Endothelial cell of umbilical vein (primary cell): ENCODE data around the gene COA7. TPM values are rescaled to one million over a fixed set of nuclear protein-coding genes. Genes with fewer than 3 reads are reported as not detected.

Experiments
- BruUV-seq: library from RNA; stranded (reverse); fragments of 400-500 nt; replicated peaks from 2 replicates; lab custom pipeline; 2021; lab: Mats Ljungman, UMichigan
- CTCF ChIA-PET: fragments of 300-600, 350-600 bp; sonication (Branson Sonifier 250); formaldehyde crosslinking; loops from one replicate; lab custom pipeline; 2021; ENCODE audit warnings: antibody characterized with exemption, inconsistent platforms; lab: Charles Lee
- POLR2A ChIA-PET: fragments of 300-600, 350-600 bp; sonication (Branson Sonifier 250); formaldehyde crosslinking; loops from one replicate; lab custom pipeline; 2021; ENCODE audit warnings: antibody characterized with exemption, inconsistent platforms; lab: Charles Lee
- DNase-seq: peaks from one replicate; pipeline ENCODE4 v3.0.0-alpha.2; 2011; ENCODE audit warnings: low read depth, low spot score
- FAIRE-seq: peaks from 2 replicates; lab custom pipeline; 2011; peaks lifted over from hg19 to GRCh38; lab: Jason Lieb, UNC
- H2AFZ ChIP-seq: 2 replicates; pipeline ENCODE4 v1.6.0; 2012; ENCODE audit warnings: low read depth, low read length, control low read depth, inconsistent platforms
- H3K27ac ChIP-seq: 2 replicates; pipeline ENCODE4 v1.5.1; 2011; ENCODE audit warnings: low read depth, mild to moderate bottlenecking, control low read depth, low read length, moderate library complexity; ENCODE audit not compliant: insufficient read depth
- H3K27me3 ChIP-seq, 2 experiments: 2 replicates each; pipeline versions ENCODE4 v1.6.0 to v1.6.1; 2011; ENCODE audit warnings: low read length in 2 of 2, mixed read lengths in 1 of 2; ENCODE audit not compliant: control insufficient read depth in 2 of 2, insufficient read depth in 2 of 2
- H3K36me3 ChIP-seq, 2 experiments: 2 replicates in 1 of 2; 3 replicates in 1 of 2; pipeline ENCODE4 v1.5.1; 2011; ENCODE audit warnings: low read length in 2 of 2, mild to moderate bottlenecking in 1 of 2, moderate library complexity in 1 of 2; ENCODE audit not compliant: control insufficient read depth in 2 of 2, insufficient read depth in 2 of 2; ENCODE audit errors: extremely low read depth in 1 of 2
- H3K4me1 ChIP-seq: 3 replicates; pipeline ENCODE4 v1.5.1; 2011; ENCODE audit warnings: mild to moderate bottlenecking, low read length; ENCODE audit not compliant: control insufficient read depth, insufficient read depth; ENCODE audit errors: extremely low read depth
- H3K4me2 ChIP-seq: 2 replicates; pipeline ENCODE4 v1.6.1; 2011; ENCODE audit warnings: low read length, control low read depth, mixed read lengths; ENCODE audit not compliant: insufficient read depth
- H3K4me3 ChIP-seq, 3 experiments: fragments of 200-600 bp in 1 of 3; sonication (generic), shearing (Covaris generic) in 1 of 3; replicated peaks in 1 of 3; 2 replicates each; pipeline ENCODE4 v1.5.1; 2011 to 2016; ENCODE audit warnings: control low read depth in 3 of 3, low read length in 3 of 3, mild to moderate bottlenecking in 2 of 3, inconsistent platforms in 1 of 3, low read depth in 1 of 3, moderate library complexity in 1 of 3; ENCODE audit not compliant: insufficient read depth in 1 of 3
- H3K79me2 ChIP-seq: 2 replicates; pipeline ENCODE4 v1.6.0; 2012; ENCODE audit warnings: low read length, inconsistent platforms; ENCODE audit not compliant: control insufficient read depth, insufficient read depth
- H3K9ac ChIP-seq: replicated peaks from 2 replicates; pipeline ENCODE3; 2011; ENCODE audit warnings: low read length, control low read depth; ENCODE audit not compliant: insufficient read depth; ENCODE audit errors: extremely low read depth
- H3K9me1 ChIP-seq: replicated peaks from 3 replicates; pipeline ENCODE4 v1.6.0; 2011; ENCODE audit warnings: mild to moderate bottlenecking, low read length; ENCODE audit not compliant: control insufficient read depth, insufficient read depth; ENCODE audit errors: extremely low read depth
- H3K9me3 ChIP-seq: replicated peaks from 2 replicates; pipeline ENCODE4 v1.5.1; 2012; ENCODE audit warnings: low read length, inconsistent platforms; ENCODE audit not compliant: control insufficient read depth, insufficient read depth
- H4K20me1 ChIP-seq: replicated peaks from 2 replicates; pipeline ENCODE3; 2011; ENCODE audit warnings: mild to moderate bottlenecking, low read length; ENCODE audit not compliant: control insufficient read depth, insufficient read depth; ENCODE audit errors: extremely low read depth
- EZH2 ChIP-seq: IDR thresholded peaks from 2 replicates; pipeline ENCODE4 v1.6.1; 2012; ENCODE audit warnings: borderline replicate concordance, low read depth, mild to moderate bottlenecking, moderate library complexity, low read length, inconsistent platforms; ENCODE audit not compliant: severe bottlenecking
- GATA2 ChIP-seq: IDR thresholded peaks from 2 replicates; pipeline ENCODE4 v1.7.0; 2011; ENCODE audit warnings: low read depth, mild to moderate bottlenecking, moderate library complexity, mixed read lengths, low read length; ENCODE audit not compliant: insufficient read length, insufficient read depth
- JUN ChIP-seq: IDR thresholded peaks from 2 replicates; pipeline ENCODE4 v1.6.1; 2011; ENCODE audit warnings: borderline replicate concordance, low read depth; ENCODE audit not compliant: insufficient read length, insufficient read depth
- POLR2AphosphoS5 ChIP-seq: IDR thresholded peaks from 2 replicates; pipeline ENCODE4 v1.6.1; 2012; ENCODE audit warnings: low read depth, mild to moderate bottlenecking, control low read depth, low read length, moderate library complexity; ENCODE audit not compliant: insufficient read depth
- dilution Hi-C: fragments of 300-500 bp; cut with MboI; formaldehyde crosslinking; loops from one replicate; pipeline ENCODE4 v1.15.0; 2019; ENCODE audit warnings: low sequenced_read_pairs; ENCODE audit not compliant: extremely low pct_ligation_motif_present
- intact Hi-C: fragments of 100-400 bp; cut with micrococcal nuclease; formaldehyde crosslinking; loops from one replicate; pipeline ENCODE4 v1.10.0; 2022
- polyA plus RNA-seq, 4 experiments: library from polyadenylated mRNA; depleted of rRNA in 3 of 4; stranded (reverse) in 3 of 4; unstranded in 1 of 4; fragments of >200 nt; gene quantifications; 2 replicates each; pipeline versions ENCODE4 v1.2.1 to v1.2.3, GENCODE V29; 2011 to 2012; ENCODE audit warnings: missing spikeins in 1 of 4
- total RNA-seq: library from RNA; stranded (reverse); gene quantifications from 2 replicates; pipeline ENCODE4 v1.2.3, GENCODE V29; 2021

Gene COA7
- total and polyA plus RNA-seq, 2 donors (not counting 3 experiments of a cell fraction or from before 2014, with no cell fraction given) = 11.7 to 28.6 TPM

GRCh38 chr1:52657702-52658101 is 40.4 kb downstream of the COA7 start:
- FAIRE-seq (no peak), DNase-seq (no peak)
- Histone ChIP-seq H3K79me2 (no peaks in the 10 kb centered on the region), H3K9me3 (no peaks in the 10 kb centered on the region), H3K9ac (no peak overlapping the region), H2AFZ (no peak overlapping the region), H4K20me1 (no peaks in the 10 kb centered on the region), H3K9me1 (no peaks in the 10 kb centered on the region), H3K4me1 (no peaks in the 10 kb centered on the region), H3K27me3 (peaks cover 0 to 3% of the 10 kb centered on the region in 2 experiments), H3K27ac (no peak overlapping the region), H3K36me3 (no peaks in the 10 kb centered on the region), H3K4me3 (no peak overlapping the region), H3K4me2 (no peak overlapping the region)
- TF ChIP-seq POLR2AphosphoS5 = no peak
- ChIA-PET CTCF (interaction anchor here (0.6 kb wide), 1 partner anchor 216 kb away, joined by 3 read pairs; no protein-coding TSS in a partner anchor), POLR2A (no interaction called here)
- intact Hi-C loops (no loop called here), dilution Hi-C loops (no loop called here)
- no TSS peak for BruUV-seq

- H4K20me1 ChIP-seq = no peaks in the 10 kb centered on the region
- no peaks in the 10 kb centered on the region for H3K4me1 ChIP-seq
- no peak overlapping the region for H3K9ac ChIP-seq
- TF ChIP-seq EZH2 (no peak), POLR2AphosphoS5 (no peak), JUN (no peak), GATA2 (no peak)
- no TSS peak for BruUV-seq
- no peaks in the 10 kb centered on the region for H3K9me1 ChIP-seq
- H3K79me2 ChIP-seq = no peaks in the 10 kb centered on the region
- no peak for FAIRE-seq
- intact Hi-C loops = no loop called here
- ChIA-PET CTCF (no interaction called here), POLR2A (no interaction called here)
- no peak overlapping the region for H3K27ac ChIP-seq
- H3K27me3 ChIP-seq = peaks cover 0 to 1% of the 10 kb centered on the region in 2 experiments
- no peak overlapping the region for H3K4me2 ChIP-seq
- DNase-seq = no peak
- no peak overlapping the region for H3K4me3 ChIP-seq
- H3K9me3 ChIP-seq = no peaks in the 10 kb centered on the region
- dilution Hi-C loops = no loop called here
- no peak overlapping the region for H2AFZ ChIP-seq
- H3K36me3 ChIP-seq = no peaks in the 10 kb centered on the region
Measured at GRCh38 chr1:52654063-52654462, 44.1 kb downstream of the COA7 start.
